Right lobe of liver (tissue), 4 donors: ENCODE data around the gene DNAL4.
"Not testable (repeated sequence)": the region's sequence is repeated elsewhere in the genome, so short reads cannot be mapped to it uniquely, and the experiment has no call there.

Source experiments
- CTCF ChIP-seq, 4 donors: fragments of 200-600 bp in 3 of 4; fragments of 450-650 bp in 1 of 4; IDR thresholded peaks; one replicate each; pipeline versions ENCODE4 v1.5.1 to v1.8.0; 2016 to 2022; ENCODE audit warnings: antibody characterized with exemption in 4 of 4, mild to moderate bottlenecking in 2 of 4
- POLR2A ChIP-seq: fragments of 450-650 bp; IDR thresholded peaks from one replicate; pipeline ENCODE4 v1.6.1; 2017; ENCODE audit warnings: antibody characterized with exemption, mild to moderate bottlenecking
- donor health status: DM: no; HTN: no; CAD: no.
- donor health status: DM: no; HTN: no; CAD: no.
- donor health status: DM: no; HTN: yes; CAD: no.

- TF ChIP-seq POLR2A; CTCF (IDR thresholded peaks at IDR 0.05): not testable (repeated sequence)
Measured at GRCh38 chr22:38805041-38805593, 11.2 kb upstream of the DNAL4 start.
